GM21390 (cell line): Measurements from ENCODE around the gene ACOT7.
"Not testable (repeated sequence)": the region's sequence is repeated elsewhere in the genome, so short reads cannot be mapped to it uniquely, and the experiment has no call there.

Experiments
- ATAC-seq: cut with Tn5 transposase; IDR thresholded peaks from one replicate; pipeline ENCODE4 v1.9.1; 2021; ENCODE audit not compliant: unreplicated experiment

The ACOT7 gene

GRCh38 chr1:6365047-6365446, 28.5 kb downstream of the ACOT7 start:
- no peak for ATAC-seq

GRCh38 chr1:6363085-6363884, 30.3 kb downstream of the ACOT7 start:
- ATAC-seq, result not testable (repeated sequence)

GRCh38 chr1:6361124-6361775, 32.3 kb downstream of the ACOT7 start:
- no peak for ATAC-seq

- no peak for ATAC-seq
These were observed 33.0 kb downstream of the ACOT7 start for GRCh38 chr1:6360517-6361070.

GRCh38 chr1:6360117-6360496, 33.5 kb downstream of the ACOT7 start:
- peak; percentile 17 for ATAC-seq

- ATAC-seq, result peak; percentile 90
These were observed 34.1 kb downstream of the ACOT7 start for GRCh38 chr1:6359216-6360116.

- peak; percentile 33 for ATAC-seq
These were observed 34.8 kb downstream of the ACOT7 start for GRCh38 chr1:6358757-6359201.

- no peak for ATAC-seq
These were observed 35.4 kb downstream of the ACOT7 start for GRCh38 chr1:6358144-6358624.

- ATAC-seq, result no peak
These were observed 36.2 kb downstream of the ACOT7 start for GRCh38 chr1:6357243-6357936.

- ATAC-seq, result no peak
These were observed 37.9 kb downstream of the ACOT7 start for GRCh38 chr1:6355621-6356020.

- ATAC-seq, result no peak
These were observed 38.8 kb downstream of the ACOT7 start for GRCh38 chr1:6354659-6355317.

- no peak for ATAC-seq
These were observed 39.5 kb downstream of the ACOT7 start for GRCh38 chr1:6353955-6354658.

GRCh38 chr1:6353619-6353954, 40.0 kb downstream of the ACOT7 start:
- no peak for ATAC-seq

- ATAC-seq, result no peak
These were observed 41.4 kb downstream of the ACOT7 start for GRCh38 chr1:6352138-6352563.

GRCh38 chr1:6351480-6352137, 42.0 kb downstream of the ACOT7 start:
- ATAC-seq, result no peak

GRCh38 chr1:6350416-6351088, 43.0 kb downstream of the ACOT7 start:
- ATAC-seq, result no peak

GRCh38 chr1:6349254-6349943, 44.2 kb downstream of the ACOT7 start:
- no peak for ATAC-seq
